Type B pancreatic cell (in vitro differentiated cells): ENCODE data around the gene LANCL2. TPM values are rescaled to one million over a fixed set of nuclear protein-coding genes. Genes with fewer than 3 reads are reported as not detected.

ENCODE experiments used
- DNase-seq: peaks from one replicate; pipeline ENCODE4 v3.0.0; 2021; ENCODE audit warnings: mixed read lengths; ENCODE audit not compliant: unreplicated experiment; ENCODE audit errors: extremely low spot score
- H3K27ac Mint-ChIP-seq: 2 replicates; pipeline ENCODE4 v1.8.0; 2021; ENCODE audit warnings: mild to moderate bottlenecking, mixed read lengths
- H3K27me3 Mint-ChIP-seq: 2 replicates; pipeline ENCODE4 v1.8.0; 2021; ENCODE audit warnings: mixed read lengths
- H3K36me3 Mint-ChIP-seq: 2 replicates; pipeline ENCODE4 v1.8.0; 2021; ENCODE audit warnings: mixed read lengths
- H3K4me1 Mint-ChIP-seq: one replicate; pipeline ENCODE4 v1.8.0; 2021; ENCODE audit warnings: mixed read lengths; ENCODE audit not compliant: unreplicated experiment
- H3K4me3 Mint-ChIP-seq: 2 replicates; pipeline ENCODE4 v1.8.0; 2021; ENCODE audit warnings: mild to moderate bottlenecking, mixed read lengths
- H3K9me3 Mint-ChIP-seq: 2 replicates; pipeline ENCODE4 v1.8.0; 2021; ENCODE audit warnings: mixed read lengths
- CTCF ChIP-seq: fragments of 200-600 bp; sonication (generic); conservative IDR thresholded peaks from 2 replicates; pipeline ENCODE4 v1.5.0; 2021; ENCODE audit warnings: antibody characterized with exemption, mild to moderate bottlenecking
- total RNA-seq: library from RNA; stranded (reverse); gene quantifications from 2 replicates; pipeline ENCODE4 v1.2.1, GENCODE V29; 2021; ENCODE audit warnings: low replicate concordance

LANCL2 gene
- total RNA-seq, 1 donor from 2014 or later = 14.2 TPM

- DNase-seq = no peak
- no peak overlapping the region for H3K27ac Mint-ChIP-seq
- H3K4me3 Mint-ChIP-seq = no peak overlapping the region
- no peaks in the 10 kb centered on the region for H3K4me1 Mint-ChIP-seq
- no peaks in the 10 kb centered on the region for H3K27me3 Mint-ChIP-seq
- no peaks in the 10 kb centered on the region for H3K36me3 Mint-ChIP-seq
- TF ChIP-seq CTCF = no peak
- no peaks in the 10 kb centered on the region for H3K9me3 Mint-ChIP-seq
Observed at GRCh38 chr7:55449992-55450535, 84.9 kb downstream of the LANCL2 start.

- Mint-ChIP-seq H3K27me3 (no peaks in the 10 kb centered on the region), H3K4me3 (no peak overlapping the region), H3K27ac (no peak overlapping the region), H3K9me3 (no peaks in the 10 kb centered on the region), H3K36me3 (no peaks in the 10 kb centered on the region), H3K4me1 (no peaks in the 10 kb centered on the region)
- no peak for DNase-seq
- no peak for TF ChIP-seq CTCF
Observed at GRCh38 chr7:55452971-55453370, 87.8 kb downstream of the LANCL2 start.

GRCh38 chr7:55457801-55458200 lies 92.7 kb downstream of the LANCL2 start:
- Mint-ChIP-seq H3K9me3 (peaks cover 9% of the 10 kb centered on the region), H3K27ac (no peak overlapping the region), H3K4me3 (no peak overlapping the region), H3K27me3 (no peaks in the 10 kb centered on the region), H3K36me3 (peaks cover 6% of the 10 kb centered on the region), H3K4me1 (no peaks in the 10 kb centered on the region)
- DNase-seq = no peak
- no peak for TF ChIP-seq CTCF

GRCh38 chr7:55458351-55458750 lies 93.2 kb downstream of the LANCL2 start:
- peaks cover 9% of the 10 kb centered on the region for H3K36me3 Mint-ChIP-seq
- no peak for DNase-seq
- H3K9me3 Mint-ChIP-seq = peaks cover 9% of the 10 kb centered on the region
- no peak overlapping the region for H3K27ac Mint-ChIP-seq
- TF ChIP-seq CTCF = no peak
- H3K4me3 Mint-ChIP-seq = no peak overlapping the region
- H3K4me1 Mint-ChIP-seq = no peaks in the 10 kb centered on the region
- H3K27me3 Mint-ChIP-seq = no peaks in the 10 kb centered on the region

- no peaks in the 10 kb centered on the region for H3K4me1 Mint-ChIP-seq
- peaks cover 35% of the 10 kb centered on the region for H3K36me3 Mint-ChIP-seq
- no peak for DNase-seq
- H3K27ac Mint-ChIP-seq = no peak overlapping the region
- no peak for TF ChIP-seq CTCF
- no peaks in the 10 kb centered on the region for H3K27me3 Mint-ChIP-seq
- peaks cover 15% of the 10 kb centered on the region for H3K9me3 Mint-ChIP-seq
- no peak overlapping the region for H3K4me3 Mint-ChIP-seq
Observed at GRCh38 chr7:55463686-55464262, 98.6 kb downstream of the LANCL2 start.
